H9 (cell line): ENCODE results near the gene TMEM250. TPM values are rescaled to one million over a fixed set of nuclear protein-coding genes. Genes with fewer than 3 reads are reported as not detected.

Experiments
- DNase-seq: peaks from one replicate; pipeline ENCODE4 v3.0.0-alpha.2; 2017
- H2AFZ ChIP-seq: one replicate; pipeline ENCODE4 v1.6.1; 2013; ENCODE audit warnings: mild to moderate bottlenecking, low read length, control low read depth, moderate library complexity
- H2AK5ac ChIP-seq: 2 replicates; pipeline ENCODE4 v1.6.1; 2013; ENCODE audit warnings: low read length, control low read depth, mixed read lengths; ENCODE audit not compliant: insufficient read length
- H2BK120ac ChIP-seq: one replicate; pipeline ENCODE4 v1.6.1; 2013; ENCODE audit warnings: low read depth, mild to moderate bottlenecking, low read length, control low read depth, inconsistent platforms; ENCODE audit not compliant: poor library complexity, severe bottlenecking
- H2BK12ac ChIP-seq: 2 replicates; pipeline ENCODE4 v1.6.1; 2013; ENCODE audit warnings: low read length, control low read depth, mixed read lengths, low read depth; ENCODE audit not compliant: insufficient read length
- H2BK15ac ChIP-seq: 2 replicates; pipeline ENCODE4 v1.6.1; 2013; ENCODE audit warnings: low read depth, low read length, control low read depth
- H2BK20ac ChIP-seq: one replicate; pipeline ENCODE4 v1.6.1; 2013; ENCODE audit warnings: low read depth, mild to moderate bottlenecking, low read length, control low read depth, inconsistent platforms; ENCODE audit not compliant: poor library complexity, severe bottlenecking
- H2BK5ac ChIP-seq: 2 replicates; pipeline ENCODE4 v1.6.1; 2013; ENCODE audit warnings: low read length, control low read depth, mixed read lengths; ENCODE audit not compliant: insufficient read length
- H3K14ac ChIP-seq: 2 replicates; pipeline ENCODE4 v1.6.1; 2013; ENCODE audit warnings: low read length, control low read depth; ENCODE audit not compliant: insufficient read depth
- H3K18ac ChIP-seq: 2 replicates; pipeline ENCODE4 v1.6.1; 2013; ENCODE audit warnings: low read depth, mild to moderate bottlenecking, mixed read lengths, low read length, control low read depth; ENCODE audit not compliant: insufficient read length
- H3K23ac ChIP-seq: 2 replicates; pipeline ENCODE4 v1.6.1; 2013; ENCODE audit warnings: low read length, control low read depth, mixed read lengths, low read depth; ENCODE audit not compliant: insufficient read length
- H3K23me2 ChIP-seq: 2 replicates; pipeline ENCODE4 v1.6.1; 2013; ENCODE audit warnings: low read depth, mild to moderate bottlenecking, mixed read lengths, low read length, control low read depth; ENCODE audit not compliant: insufficient read length, poor library complexity, severe bottlenecking
- H3K27ac ChIP-seq: 2 replicates; pipeline ENCODE4 v1.5.1; 2013; ENCODE audit warnings: low read length, control low read depth, mixed read lengths, low read depth; ENCODE audit not compliant: insufficient read length
- H3K27me3 ChIP-seq: 2 replicates; pipeline ENCODE4 v1.6.1; 2013; ENCODE audit warnings: low read length, control low read depth, inconsistent platforms; ENCODE audit not compliant: insufficient read depth
- H3K4ac ChIP-seq: 2 replicates; pipeline ENCODE4 v1.6.1; 2013; ENCODE audit warnings: low read depth, mild to moderate bottlenecking, control low read depth, inconsistent platforms, low read length, moderate library complexity
- H3K4me1 ChIP-seq: 2 replicates; pipeline ENCODE4 v1.6.1; 2013; ENCODE audit warnings: low read length, control low read depth, inconsistent platforms; ENCODE audit not compliant: insufficient read depth
- H3K4me2 ChIP-seq: 2 replicates; pipeline ENCODE4 v1.6.1; 2013; ENCODE audit warnings: low read length, control low read depth, mixed read lengths; ENCODE audit not compliant: insufficient read length, insufficient read depth
- H3K56ac ChIP-seq: 2 replicates; pipeline ENCODE4 v1.6.1; 2013; ENCODE audit warnings: low read depth, mild to moderate bottlenecking, mixed read lengths, low read length, control low read depth; ENCODE audit not compliant: insufficient read length
- H3K79me1 ChIP-seq: 2 replicates; pipeline ENCODE4 v1.6.1; 2013; ENCODE audit warnings: low read depth, mild to moderate bottlenecking, moderate library complexity, low read length, control low read depth, inconsistent platforms; ENCODE audit not compliant: insufficient read depth, poor library complexity, severe bottlenecking
- H3K79me2 ChIP-seq: 2 replicates; pipeline ENCODE4 v1.6.1; 2013; ENCODE audit warnings: low read length, control low read depth, inconsistent platforms; ENCODE audit not compliant: insufficient read depth
- H3K9ac ChIP-seq: 2 replicates; pipeline ENCODE4 v1.6.1; 2013; ENCODE audit warnings: low read length, control low read depth, mixed read lengths; ENCODE audit not compliant: insufficient read length; ENCODE audit errors: extremely low read depth
- H3K9me3 ChIP-seq: one replicate; pipeline ENCODE4 v1.6.1; 2013; ENCODE audit warnings: low read depth, low read length, inconsistent platforms; ENCODE audit not compliant: control insufficient read depth
- H3T11ph ChIP-seq: one replicate; pipeline ENCODE4 v1.6.1; 2013; ENCODE audit warnings: mild to moderate bottlenecking, low read length, control low read depth, inconsistent platforms
- H4K20me1 ChIP-seq: one replicate; pipeline ENCODE4 v1.6.1; 2013; ENCODE audit not compliant: control insufficient read depth, insufficient read length, insufficient read depth
- H4K5ac ChIP-seq: 2 replicates; pipeline ENCODE4 v1.6.1; 2013; ENCODE audit warnings: low read depth, mild to moderate bottlenecking, mixed read lengths, low read length, control low read depth; ENCODE audit not compliant: insufficient read length
- H4K8ac ChIP-seq: replicated peaks from 2 replicates; pipeline ENCODE4 v1.6.1; 2013; ENCODE audit warnings: low read length, control low read depth, mixed read lengths, low read depth; ENCODE audit not compliant: insufficient read length
- H4K91ac ChIP-seq: 2 replicates; pipeline ENCODE4 v1.6.1; 2013; ENCODE audit warnings: low read depth, mild to moderate bottlenecking, moderate library complexity, mixed read lengths, low read length, control low read depth; ENCODE audit not compliant: insufficient read length
- H3K27ac Mint-ChIP-seq, 3 experiments: 2 replicates in 2 of 3; 3 replicates in 1 of 3; pipeline ENCODE4 v1.8.0; 2020 to 2021; ENCODE audit warnings: mixed read lengths in 3 of 3, mild to moderate bottlenecking in 1 of 3, moderate library complexity in 1 of 3
- H3K27me3 Mint-ChIP-seq: 2 replicates; pipeline ENCODE4 v1.8.0; 2021; ENCODE audit warnings: low read depth, mild to moderate bottlenecking, moderate library complexity, mixed read lengths
- H3K36me3 Mint-ChIP-seq, 3 experiments: 2 replicates in 2 of 3; 3 replicates in 1 of 3; pipeline ENCODE4 v1.8.0; 2020 to 2021; ENCODE audit warnings: low read depth in 3 of 3, mixed read lengths in 3 of 3; ENCODE audit not compliant: insufficient read depth in 1 of 3
- H3K4me1 Mint-ChIP-seq, 2 experiments: 2 replicates each; pipeline ENCODE4 v1.8.0; 2020; ENCODE audit warnings: mixed read lengths in 2 of 2
- H3K4me3 Mint-ChIP-seq, 2 experiments: 2 replicates in 1 of 2; 3 replicates in 1 of 2; pipeline ENCODE4 v1.8.0; 2020 to 2021; ENCODE audit warnings: mild to moderate bottlenecking in 2 of 2, mixed read lengths in 2 of 2, moderate library complexity in 1 of 2
- H3K9me3 Mint-ChIP-seq, 2 experiments: 2 replicates in 1 of 2; 3 replicates in 1 of 2; pipeline ENCODE4 v1.8.0; 2020; ENCODE audit warnings: mild to moderate bottlenecking in 2 of 2, mixed read lengths in 2 of 2, moderate library complexity in 1 of 2
- CTCF ChIP-seq: fragments of 200-600 bp; sonication (generic); conservative IDR thresholded peaks from 3 replicates; pipeline ENCODE4 v1.8.0; 2021; ENCODE audit warnings: antibody characterized with exemption, mild to moderate bottlenecking
- WGBS: extraction: QIAGEN DNeasy Blood & Tissue Kit; methylation state at CpG from one replicate; pipeline ENCODE4 v1.1.7; 2013; ENCODE audit warnings: missing lambda C conversion rate, low lambda C conversion rate, mixed read lengths; ENCODE audit not compliant: insufficient read length; ENCODE audit errors: extremely low coverage; 5-methylcytosine and 5-hydroxymethylcytosine counted together
- total RNA-seq: library from RNA; stranded (reverse); gene quantifications from 2 replicates; pipeline ENCODE4 v1.2.1, GENCODE V29; 2021

TMEM250 gene
- total RNA-seq, 1 experiment from 2014 or later: 48.1 TPM

- Histone ChIP-seq H3K14ac (no peak overlapping the region), H3K79me2 (no peaks in the 10 kb centered on the region), H2AFZ (no peak overlapping the region), H4K91ac (no peak overlapping the region), H3K56ac (no peak overlapping the region), H3K27me3 (no peaks in the 10 kb centered on the region), H3K23me2 (no peaks in the 10 kb centered on the region), H3K18ac (no peak overlapping the region), H4K8ac (no peak overlapping the region), H2BK15ac (no peak overlapping the region), H2BK20ac (no peak overlapping the region), H3K4me2 (no peak overlapping the region), H4K5ac (no peak overlapping the region), H3K79me1 (no peaks in the 10 kb centered on the region), H3K23ac (no peak overlapping the region), H2BK5ac (no peak overlapping the region), H3K9ac (no peak overlapping the region), H4K20me1 (no peaks in the 10 kb centered on the region), H3K9me3 (no peaks in the 10 kb centered on the region), H3K27ac (no peak overlapping the region), H3K4ac (no peak overlapping the region), H2BK12ac (no peak overlapping the region), H3T11ph (no peak overlapping the region), H2BK120ac (no peak overlapping the region), H2AK5ac (no peak overlapping the region), H3K4me1 (no peaks in the 10 kb centered on the region)
- peak; percentile 28 for DNase-seq
- H3K27ac Mint-ChIP-seq: peak overlapping the region in 1 of 3 experiments; percentile 85; a peak in 2 of 7 replicates
- TF ChIP-seq CTCF: no peak
- no peaks in the 10 kb centered on the region for H3K9me3 Mint-ChIP-seq
- no peak overlapping the region for H3K4me3 Mint-ChIP-seq
- H3K27me3 Mint-ChIP-seq: no peaks in the 10 kb centered on the region
- peaks cover 0 to 3% (median 0%) of the 10 kb centered on the region in 3 experiments; a peak in 1 of 7 replicates for H3K36me3 Mint-ChIP-seq
- WGBS: no CpG with 5 or more reads among the region's 35 CpGs
- H3K4me1 Mint-ChIP-seq: peaks cover 10 to 11% of the 10 kb centered on the region in 2 experiments
Observed at GRCh38 chr9:136075134-136075841, 43.4 kb downstream of the TMEM250 start.
